NCI-H2196 treated with DMSO at 0.1 percent for 48 hours (cell line): Measurements from ENCODE around the gene DDX42.
A peak's percentile ranks its signal among the peaks of the same experiment; 100 is the strongest.

ENCODE experiments used
- DNase-seq: peaks from one replicate; lab custom pipeline; 2025; ENCODE audit not compliant: unreplicated experiment; lab: John Stamatoyannopoulos, UW

The DDX42 gene

DNA sequence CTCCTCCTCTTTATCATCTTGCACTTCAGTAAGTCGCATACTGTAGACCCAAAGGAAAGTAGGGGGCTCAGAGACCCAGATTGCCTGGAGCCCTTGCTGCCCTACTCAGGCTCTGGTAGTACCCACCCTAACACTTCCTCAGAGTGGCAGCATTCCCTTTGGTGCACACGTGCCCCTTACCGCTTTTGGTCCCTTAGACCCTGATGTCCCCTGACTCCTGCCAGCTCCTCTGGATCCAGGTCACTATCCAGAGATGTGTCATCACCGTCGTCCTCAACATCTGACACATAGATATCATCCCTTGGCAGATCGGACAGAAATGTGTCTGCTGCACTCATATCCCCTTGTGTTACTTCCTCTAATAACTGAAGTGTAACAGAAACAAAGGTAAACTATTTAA is 47.8 kb downstream of the DDX42 start:
- no peak for DNase-seq

DNA sequence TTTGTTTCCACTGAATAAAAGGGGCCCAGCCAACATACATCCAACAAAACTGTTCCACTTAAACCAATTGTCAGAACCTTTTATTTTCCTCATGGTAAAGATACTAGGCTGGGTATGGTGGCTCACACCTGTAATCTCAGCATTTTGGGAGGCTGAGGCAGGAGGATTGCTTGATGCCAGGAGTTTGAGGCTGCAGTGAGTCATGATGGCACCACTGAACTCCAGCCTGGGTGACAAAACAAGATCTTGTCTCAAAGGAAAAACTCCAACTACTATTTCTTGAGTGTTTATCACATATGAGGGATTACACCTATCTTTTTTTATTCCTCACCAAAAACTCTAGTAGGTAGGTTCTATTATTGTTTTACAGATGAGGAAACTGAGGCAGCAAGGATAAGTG is 48.6 kb downstream of the DDX42 start:
- DNase-seq: no peak

DNA sequence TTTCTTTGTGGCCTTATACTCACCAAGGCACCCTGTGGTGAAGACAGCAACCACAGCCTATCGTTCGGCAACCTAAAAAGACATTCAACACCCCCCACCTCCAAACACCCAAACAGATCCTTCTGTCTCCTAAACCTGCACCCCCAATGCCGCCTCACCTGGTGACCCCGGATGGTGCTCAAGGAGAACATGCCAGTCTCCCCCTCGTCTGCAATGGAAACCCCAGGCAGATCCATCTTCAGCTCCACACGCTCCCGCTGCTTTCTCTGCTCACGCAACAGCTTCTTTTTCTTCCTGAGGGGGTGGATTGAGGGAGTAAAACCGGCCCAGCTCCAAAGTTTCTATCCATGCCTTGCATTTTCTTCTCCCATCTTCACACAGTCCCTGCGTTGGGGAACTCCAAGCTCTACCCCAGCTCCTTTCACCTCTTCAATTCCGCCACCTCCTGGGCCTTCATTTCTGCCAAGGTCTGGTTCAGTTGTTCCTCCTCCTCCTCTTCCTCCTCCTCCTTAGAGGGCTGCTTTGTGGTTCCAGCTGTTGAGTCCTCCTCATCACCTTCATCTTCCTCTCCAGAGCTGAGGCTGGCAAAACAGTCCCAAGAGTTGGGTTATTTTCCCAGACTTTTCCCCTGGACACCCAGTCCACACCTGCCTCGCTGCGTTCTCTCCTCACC is 49.8 kb downstream of the DDX42 start:
- DNase-seq: no peak

DNA sequence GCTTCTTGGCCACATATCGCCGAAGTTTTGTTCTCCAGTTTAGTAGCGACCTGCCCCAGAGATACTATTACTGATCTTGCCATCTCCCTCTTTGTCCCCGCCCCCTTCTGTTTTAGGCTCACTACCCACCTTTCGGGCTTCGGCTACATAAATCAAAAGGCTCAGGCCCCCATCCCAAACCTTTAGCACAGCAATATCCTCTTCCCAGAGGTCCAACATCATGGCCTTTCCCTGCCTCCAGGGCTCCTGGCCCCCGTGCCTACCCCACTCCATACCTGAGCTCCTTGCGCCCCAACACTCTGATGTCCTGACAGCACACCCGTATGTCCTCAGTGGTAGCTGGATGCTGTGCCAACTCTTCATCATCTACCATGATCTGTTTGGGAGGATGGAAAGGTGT is 50.4 kb downstream of the DDX42 start:
- no peak for DNase-seq

DNA sequence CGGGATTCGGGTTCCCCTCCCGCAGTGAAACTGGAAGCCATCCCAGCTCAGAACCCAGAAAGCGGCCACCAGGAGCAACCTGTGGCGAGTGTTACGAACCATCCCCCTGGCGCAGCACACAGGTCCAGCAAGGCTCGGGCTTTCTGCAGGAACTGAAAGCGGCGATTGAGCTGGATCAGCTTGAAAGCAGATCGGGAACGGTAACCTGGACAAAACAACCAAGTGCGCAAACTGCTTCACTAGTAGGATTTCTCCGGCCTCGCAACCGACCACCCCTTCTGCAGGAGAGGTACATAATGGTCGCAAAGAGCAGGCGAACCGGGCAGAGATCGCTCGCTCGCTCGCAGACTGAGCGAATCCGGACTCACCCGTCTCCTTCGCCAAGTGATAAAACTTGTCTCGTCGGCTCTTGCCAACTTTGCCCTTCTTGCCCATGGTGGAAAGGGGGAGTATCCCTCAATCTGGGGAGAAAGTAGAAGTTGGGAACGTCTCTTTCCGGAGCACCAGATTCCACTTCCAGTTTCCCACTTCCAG is 52.6 kb downstream of the DDX42 start:
- no peak for DNase-seq

DNA sequence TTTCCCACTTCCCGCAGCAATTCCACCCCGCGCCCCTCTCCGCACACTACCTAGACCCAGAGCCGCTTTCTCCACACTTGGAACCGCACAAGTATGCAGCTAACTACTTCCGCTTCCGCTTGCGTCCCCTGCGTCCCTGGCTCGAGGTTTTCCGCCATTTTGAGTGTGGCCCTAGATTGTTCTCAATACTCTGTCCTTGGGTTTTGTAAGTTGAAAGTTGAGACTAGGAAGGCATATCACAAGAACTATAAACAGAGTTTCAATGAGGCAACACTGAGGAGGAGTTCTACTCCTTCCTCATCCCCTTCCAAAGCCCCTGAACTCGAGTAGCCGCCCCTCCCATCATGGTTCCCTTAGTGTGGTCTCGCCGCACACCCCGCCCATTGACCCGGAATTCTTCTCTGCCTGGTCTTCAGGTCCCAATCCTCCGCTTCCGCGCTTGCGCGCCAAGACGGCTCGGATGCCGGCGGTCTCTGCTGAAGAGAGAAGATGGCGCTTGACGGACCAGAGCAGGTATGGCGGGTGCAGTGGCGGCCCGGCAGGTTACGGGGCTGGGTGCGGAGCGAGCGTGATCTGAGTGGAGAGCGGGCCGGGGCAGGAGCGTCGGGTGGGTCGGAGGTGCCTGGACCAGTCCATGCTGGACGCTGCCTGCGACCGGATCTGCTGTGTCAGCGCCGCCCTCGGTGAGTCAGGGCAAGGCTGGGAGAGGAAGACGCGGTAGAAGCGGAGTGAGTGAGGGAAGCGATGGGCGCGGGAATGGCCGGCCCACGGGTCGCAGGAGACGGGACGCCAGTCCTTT is 53.2 kb downstream of the DDX42 start, which contains the start of the genes FTSJ3 and PSMC5:
Gene FTSJ3, minus strand, starts transcription at position 662 of the 799 bp plus-strand sequence. CDS start 761 bp downstream, outside the sequence.
Gene PSMC5, plus strand, starts transcription at position 430 of the 799 bp plus-strand sequence. Its CDS starts 60 bp downstream, at position 490.
- DNase-seq: peak; percentile 87

DNA sequence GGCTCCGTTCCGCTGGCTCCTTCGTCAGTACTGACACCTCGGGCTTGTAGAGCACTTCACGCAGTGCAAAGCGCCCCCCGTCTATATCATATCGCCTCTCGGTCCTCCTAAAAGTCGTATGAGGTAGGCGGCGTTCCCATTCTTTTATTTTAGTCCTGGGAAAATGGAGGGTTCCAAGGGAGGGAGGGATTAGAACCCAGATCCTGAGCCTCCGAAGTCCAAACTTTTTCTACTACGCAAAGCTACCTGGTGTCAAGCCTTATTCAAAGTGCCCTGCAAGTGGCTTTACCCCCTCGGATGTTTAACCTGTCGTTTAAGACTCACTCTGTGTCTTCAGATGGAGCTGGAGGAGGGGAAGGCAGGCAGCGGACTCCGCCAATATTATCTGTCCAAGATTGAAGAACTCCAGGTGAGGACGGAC is 53.8 kb downstream of the DDX42 start:
- DNase-seq: no peak

DNA sequence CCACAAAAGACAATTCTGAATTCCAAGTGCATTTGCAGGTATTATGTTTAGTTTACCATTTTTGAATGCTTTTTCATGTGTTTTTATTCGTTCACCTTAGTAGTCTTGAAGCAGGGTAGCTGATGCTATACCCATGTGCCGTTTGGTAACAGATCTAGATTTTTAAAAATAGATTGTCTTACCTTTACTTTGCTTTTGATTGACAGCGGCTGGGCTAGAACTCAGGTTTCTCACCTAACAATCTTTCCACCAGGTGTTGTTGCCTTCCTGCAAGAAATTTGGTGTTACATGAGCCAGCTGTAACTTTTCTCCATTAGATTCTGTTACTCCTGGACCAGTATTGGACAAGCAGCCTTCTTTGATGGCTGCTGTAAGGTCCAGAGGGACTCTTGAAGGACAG is 55.0 kb downstream of the DDX42 start:
- DNase-seq: no peak

DNA sequence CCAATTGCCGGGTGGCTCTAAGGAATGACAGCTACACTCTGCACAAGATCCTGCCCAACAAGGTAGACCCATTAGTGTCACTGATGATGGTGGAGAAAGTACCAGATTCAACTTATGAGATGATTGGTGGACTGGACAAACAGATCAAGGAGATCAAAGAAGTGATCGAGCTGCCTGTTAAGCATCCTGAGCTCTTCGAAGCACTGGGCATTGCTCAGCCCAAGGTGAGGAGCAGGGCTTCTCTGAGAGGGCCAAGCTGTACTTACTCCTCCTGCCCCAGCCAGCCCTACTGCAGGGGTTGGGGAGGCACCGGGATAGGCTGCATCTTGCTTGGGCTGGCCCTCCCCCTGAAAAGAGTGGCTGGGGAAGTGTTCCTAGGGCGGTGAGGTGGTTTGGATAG is 56.3 kb downstream of the DDX42 start:
- DNase-seq: no peak

DNA sequence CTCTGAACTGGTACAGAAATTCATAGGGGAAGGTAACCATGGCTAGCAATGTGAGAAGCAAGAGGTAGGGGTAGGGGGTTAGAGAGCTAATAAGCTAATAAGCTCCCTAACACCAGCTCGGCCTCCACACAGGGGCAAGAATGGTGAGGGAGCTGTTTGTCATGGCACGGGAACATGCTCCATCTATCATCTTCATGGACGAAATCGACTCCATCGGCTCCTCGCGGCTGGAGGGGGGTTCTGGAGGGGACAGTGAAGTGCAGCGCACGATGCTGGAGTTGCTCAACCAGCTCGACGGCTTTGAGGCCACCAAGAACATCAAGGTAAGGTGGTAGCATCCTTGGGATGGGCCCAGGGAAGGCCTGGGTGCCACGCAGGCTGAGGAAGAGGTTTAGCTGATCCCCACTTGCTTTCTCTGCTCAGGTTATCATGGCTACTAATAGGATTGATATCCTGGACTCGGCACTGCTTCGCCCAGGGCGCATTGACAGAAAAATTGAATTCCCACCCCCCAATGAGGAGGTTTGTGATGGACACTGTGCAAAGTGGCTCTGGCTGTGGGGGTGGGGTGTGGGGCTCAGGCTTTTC is 57.0 kb downstream of the DDX42 start:
- no peak for DNase-seq

DNA sequence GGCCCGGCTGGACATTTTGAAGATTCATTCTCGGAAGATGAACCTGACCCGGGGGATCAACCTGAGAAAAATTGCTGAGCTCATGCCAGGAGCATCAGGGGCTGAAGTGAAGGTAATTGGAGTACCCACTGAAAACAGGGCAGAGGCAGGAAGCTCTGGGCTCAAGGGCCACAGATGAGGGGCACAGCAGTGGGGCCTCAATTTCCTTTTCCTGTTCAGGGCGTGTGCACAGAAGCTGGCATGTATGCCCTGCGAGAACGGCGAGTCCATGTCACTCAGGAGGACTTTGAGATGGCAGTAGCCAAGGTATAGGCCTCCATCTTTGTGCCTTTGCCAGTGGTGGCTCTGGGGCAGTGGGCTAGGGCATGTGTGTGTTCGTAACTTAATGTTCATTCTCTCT is 57.5 kb downstream of the DDX42 start:
- no peak for DNase-seq

DNA sequence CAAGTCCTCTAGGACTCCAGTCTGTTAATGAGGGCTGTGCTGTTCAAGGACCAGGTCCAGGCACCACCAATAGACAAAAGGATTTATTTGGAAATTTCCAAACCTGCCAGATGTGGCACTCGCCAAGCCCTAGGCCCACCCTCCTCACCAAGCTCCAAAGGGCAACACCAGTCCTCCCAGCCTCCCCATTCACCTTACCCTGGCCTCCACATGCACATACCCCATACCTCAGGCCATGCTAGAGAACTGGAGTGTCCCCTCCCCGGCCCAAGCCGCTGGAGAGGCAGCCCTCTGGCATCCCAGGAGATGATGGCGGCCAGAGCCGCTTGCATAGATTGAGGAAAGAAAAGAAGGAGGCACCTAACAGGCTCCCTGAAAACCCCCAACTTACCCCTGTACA is 58.0 kb downstream of the DDX42 start:
- no peak for DNase-seq

DNA sequence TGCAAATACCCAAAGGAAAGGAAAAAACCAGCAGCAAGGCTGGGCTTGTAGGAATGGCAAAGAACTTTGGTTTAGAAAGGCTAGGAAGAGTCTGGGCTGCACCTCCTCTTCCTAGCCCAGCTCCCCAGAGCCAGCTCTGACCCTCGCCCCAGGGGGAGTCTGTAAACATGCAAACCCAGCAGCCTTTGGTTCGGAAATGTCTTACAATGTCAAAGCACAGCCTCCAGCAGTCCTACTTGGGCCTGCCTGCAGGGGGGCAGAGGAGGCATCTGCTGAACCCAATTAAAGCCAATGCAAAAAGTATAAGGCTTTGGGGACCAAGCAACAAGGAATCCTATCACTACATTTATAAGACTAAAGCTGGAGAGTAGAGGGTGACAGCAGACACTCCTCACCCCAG is 58.5 kb downstream of the DDX42 start:
- DNase-seq: no peak

DNA sequence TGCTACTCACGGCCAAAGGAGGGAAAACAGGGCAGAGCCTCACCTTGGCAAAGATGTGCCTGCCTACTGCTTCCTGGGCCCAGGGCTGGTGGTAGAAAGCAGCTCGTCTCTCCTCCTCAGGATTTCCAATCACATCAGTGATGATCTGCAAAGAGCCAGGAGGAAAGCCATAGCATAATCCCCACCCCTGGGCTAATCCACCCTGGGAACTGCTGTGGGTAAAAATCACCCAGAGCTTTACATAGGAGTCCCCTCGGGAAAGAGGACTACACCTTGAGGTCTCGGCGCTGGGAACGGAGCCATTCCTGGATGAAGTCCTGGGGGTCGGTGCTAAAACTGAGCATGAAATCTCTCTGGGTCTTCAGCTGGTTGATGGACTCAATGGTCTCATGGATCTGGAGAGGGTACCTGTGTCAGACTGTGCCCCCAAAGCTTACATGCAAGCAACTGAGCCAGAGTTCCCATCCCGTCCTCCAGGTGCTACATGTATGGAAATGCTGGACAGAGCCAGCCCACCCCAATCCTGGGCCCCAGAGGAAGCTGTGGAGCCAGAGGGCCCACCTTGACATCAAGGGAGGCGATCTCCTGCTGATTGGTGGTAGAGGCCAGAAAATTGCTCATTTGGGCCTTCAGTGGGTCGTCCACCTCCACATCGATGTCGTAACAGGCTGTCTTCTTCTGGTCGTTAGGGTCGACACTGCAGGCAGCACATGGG is 59.2 kb downstream of the DDX42 start:
- DNase-seq: no peak

DNA sequence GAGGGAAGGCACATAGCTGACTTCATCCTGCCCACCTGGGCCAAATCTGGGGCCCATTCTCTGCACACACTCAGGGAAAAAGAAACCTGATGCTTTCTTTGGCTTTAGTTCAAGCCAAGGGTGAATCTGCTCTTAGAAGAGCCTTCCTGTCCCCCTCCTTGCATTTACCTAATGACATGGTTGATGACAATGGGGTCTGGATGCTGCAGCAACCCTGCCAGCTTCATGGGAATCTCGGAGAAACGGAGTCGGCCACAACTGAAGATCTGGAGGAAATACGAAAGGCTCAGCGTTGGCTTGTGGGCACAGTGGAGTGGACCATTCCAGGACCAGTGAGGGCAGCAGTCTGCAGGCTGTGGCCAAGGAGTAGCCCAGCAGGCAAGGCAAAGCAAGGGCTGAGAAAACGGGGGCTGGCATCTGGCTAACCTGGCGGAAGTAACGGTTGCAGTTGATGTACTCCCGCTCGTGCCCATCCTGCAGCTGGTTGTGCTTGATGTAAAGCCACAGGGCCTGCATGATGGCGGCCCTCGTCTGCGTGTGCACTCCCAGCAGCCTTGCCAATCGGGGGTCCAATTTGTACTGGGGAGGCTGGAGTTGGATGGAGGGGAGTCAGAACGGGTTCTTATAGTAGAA is 59.9 kb downstream of the DDX42 start:
- no peak for DNase-seq

DNA sequence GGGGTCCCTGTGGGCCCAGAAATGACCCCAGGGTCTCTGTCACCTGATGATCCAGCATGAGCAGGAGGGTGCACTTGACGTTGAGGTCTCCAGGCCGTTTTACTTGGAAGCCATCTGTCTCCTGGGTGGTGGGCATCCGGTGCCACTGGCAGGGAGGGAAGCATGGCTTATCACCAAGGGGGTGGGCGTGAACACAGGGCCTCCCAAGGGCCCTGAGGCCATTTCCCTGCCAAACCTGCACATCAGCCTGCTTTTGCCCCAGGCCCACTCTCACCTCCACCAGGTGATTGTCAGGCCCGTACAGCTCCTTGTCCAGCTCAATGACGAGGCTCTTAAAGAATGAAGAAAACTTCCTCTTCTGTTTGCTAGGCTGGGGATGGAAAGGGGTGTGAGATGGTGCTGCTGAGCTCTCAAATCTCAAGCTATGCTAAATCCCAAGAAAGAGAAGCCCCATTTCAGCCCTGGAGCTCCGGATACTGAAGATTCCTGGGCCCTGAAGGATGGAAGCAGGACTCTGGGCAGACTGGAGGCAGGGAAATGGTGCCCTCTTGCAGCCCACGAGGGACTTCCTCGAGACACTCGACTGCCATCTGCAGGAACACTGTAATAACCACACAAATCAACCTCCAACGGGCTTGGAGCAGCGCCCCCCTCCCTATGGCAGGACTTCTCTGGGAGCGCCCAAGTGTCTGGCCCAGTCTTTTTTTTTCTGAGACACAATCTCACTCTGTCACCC is 60.6 kb downstream of the DDX42 start:
- peak; percentile 56 for DNase-seq

DNA sequence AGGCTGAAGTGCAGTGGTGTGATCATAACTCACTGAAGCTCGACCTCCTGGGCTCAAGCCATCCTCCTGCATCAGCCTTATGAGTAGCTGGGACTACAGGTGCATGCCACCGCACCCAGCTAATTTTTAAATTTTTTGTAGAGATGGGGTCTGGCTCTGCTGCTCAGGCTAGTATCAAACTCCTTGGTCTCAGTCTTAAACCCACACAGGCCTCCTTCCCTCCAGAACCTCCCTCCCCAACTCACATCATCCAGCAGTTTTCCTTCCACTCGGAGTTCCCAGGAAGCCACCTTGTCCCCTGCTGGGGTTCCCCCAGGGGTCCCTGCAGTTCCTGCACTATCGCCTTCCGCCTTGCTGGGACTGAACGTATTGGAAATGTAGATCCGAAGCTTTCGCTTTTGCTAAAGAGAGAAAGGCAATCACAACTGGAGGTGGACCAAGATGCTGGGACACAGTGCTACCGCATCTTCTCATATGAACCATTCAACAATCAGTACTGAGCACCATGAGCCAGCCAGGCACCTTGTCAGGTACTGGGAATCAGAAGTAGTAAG is 61.3 kb downstream of the DDX42 start:
- no peak for DNase-seq

DNA sequence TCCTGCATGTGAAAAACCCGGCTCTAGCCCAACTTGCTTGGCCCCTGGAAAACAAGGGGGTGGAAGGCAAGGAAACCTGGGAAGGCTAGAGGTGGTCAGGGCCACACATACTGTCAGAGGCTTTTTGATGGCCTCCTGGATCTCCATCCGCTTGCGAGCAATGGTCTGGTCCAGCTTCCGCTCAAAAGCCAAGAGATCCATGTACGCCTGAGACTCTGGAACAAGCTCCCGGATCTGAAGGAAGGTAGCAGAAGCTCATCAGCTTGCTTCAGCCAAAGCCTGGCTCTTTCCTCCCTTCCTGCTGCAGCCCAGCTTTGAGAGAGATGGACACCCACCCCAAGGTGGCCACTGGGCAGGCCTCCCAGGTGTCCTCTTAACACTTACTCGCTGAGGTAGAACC is 62.8 kb downstream of the DDX42 start:
- no peak for DNase-seq

DNA sequence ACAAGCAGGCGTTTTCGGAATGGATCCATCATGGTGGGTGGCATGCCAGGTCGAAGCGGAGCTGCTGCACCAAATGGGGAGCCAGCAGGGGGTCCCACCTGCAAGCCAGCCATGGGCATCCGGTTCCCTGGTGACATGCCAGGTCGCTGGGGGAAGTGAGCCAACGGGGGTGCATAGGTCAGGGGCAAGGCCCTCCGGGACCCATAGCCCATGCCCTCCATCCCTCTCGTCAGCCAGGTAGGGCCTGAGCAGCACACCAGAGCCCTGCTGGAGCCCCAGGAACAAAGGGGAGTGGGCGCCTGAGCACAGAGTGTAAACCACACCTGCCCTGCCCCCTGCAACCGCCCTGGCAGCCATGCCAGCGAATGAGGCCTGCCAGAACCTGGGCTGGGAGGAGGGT is 63.5 kb downstream of the DDX42 start:
- DNase-seq: no peak
